NCI-H510A treated with DMSO at 0.1 percent for 48 hours (cell line): ENCODE data around the gene SH2B2.
A peak's percentile ranks its signal among the peaks of the same experiment; 100 is the strongest.

Experiments used
- DNase-seq: peaks from one replicate; lab custom pipeline; 2025; lab: John Stamatoyannopoulos, UW

SH2B2 gene

DNA sequence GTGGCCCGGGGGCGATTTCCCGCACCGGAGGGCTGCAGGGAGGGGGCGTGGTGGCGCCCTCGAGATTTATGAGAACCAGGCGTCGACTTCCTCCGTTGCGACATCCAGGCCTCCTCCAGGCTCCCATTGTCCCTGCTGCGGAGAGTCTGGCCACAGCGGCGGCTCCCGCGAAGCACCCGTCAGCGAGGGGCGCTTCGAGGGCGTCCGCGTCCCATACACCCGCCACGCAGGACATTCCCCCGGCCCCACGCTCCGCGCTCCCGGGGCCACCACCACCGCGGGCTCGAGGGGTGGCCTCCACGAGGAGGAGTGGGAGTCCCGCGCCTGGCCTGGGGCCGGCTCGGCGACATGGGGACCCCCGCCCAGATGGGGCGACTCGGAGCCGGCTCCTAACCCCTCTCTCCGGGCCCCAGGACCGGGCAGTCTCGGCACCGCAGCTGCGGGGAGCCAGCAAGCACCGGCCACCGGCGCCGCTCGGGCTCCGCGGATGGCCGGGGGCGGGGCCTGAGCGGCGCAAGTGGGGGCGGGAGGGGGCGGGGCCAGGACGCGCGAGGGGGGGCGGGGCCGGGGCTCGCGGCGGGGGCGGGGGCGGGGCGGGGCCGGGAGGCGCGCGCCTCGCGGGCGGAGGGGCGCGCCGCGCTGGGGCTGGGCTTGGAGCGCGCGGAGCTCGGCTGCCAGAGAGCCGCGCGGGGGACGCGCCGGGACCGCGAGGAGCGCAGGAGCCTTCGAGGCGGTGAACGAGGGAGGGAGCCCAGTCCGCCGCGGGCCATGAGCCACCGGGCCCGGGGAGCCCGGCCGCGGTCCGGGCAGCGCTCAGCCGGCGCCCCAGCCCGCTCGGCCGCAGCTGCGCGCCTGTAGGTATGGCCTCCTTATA lies at the start of gene SH2B2:
TSS of gene SH2B2 (plus strand) at position 632 of the 874 bp plus-strand sequence. CDS start 13,683 bp downstream, outside the sequence.
- DNase-seq = peak; percentile 24

DNA sequence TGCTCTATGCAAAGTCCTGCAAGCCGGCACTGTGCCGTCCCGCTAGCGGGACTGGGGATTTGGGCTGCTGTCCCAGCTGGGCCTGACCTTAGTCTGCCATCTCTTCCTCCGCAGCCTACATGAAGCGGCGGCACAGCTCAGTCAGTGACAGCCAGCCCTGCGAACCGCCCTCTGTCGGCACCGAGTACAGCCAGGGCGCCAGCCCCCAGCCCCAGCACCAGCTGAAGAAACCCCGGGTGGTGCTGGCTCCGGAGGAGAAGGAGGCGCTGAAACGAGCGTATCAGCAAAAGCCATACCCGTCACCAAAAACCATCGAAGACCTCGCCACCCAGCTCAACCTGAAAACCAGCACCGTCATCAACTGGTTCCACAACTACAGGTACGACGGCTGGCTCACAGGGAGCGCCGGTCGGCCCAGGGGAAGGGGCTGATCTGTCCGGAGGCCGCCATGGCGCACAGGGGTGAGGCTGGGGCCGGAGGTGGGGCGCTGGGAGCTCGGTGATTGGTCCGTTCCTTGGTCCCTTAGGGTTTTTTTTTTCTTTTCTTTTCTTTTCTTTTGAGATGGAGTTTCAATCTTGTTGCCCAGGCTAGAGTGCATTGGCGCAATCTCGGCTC lies 47.4 kb upstream of the SH2B2 start:
- DNase-seq = no peak

DNA sequence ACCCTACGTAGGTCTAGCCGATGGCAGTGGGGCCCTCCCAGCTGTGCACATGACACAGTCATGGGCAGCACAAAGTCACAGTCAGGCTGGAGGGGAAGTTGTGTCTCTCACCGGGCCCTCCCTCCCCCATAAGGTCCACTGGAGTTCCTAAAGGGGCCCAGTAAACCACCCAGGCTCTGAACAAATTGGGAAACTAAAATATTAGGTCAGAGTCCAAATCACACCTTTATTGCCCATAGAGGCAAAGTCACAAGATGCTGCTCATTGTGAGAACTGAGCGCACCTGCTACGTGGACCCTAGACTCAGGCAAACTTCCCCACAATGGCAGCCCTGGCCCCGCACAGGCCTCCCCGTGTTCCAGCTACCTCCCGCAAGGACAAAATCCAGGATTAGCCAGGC lies 45.2 kb upstream of the SH2B2 start:
- no peak for DNase-seq

DNA sequence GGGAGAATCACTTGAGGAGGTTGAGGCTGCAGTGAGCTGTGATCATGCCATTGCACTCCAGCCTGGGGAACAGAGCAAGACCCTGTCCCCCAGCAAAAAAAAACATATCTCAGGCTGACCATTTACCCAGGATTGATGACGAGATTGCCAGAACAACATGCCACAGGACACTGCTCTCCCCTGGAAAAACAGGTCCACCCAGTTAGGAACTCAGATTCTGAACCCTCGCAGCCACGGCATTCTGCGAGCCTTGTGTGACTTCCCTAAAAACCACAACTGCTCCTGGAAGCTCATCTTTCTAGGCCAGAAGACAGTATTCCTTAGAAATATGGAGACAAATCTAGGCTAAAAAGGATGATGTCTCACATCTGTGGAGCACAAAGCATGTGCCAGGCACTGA lies 42.1 kb upstream of the SH2B2 start:
- no peak for DNase-seq

DNA sequence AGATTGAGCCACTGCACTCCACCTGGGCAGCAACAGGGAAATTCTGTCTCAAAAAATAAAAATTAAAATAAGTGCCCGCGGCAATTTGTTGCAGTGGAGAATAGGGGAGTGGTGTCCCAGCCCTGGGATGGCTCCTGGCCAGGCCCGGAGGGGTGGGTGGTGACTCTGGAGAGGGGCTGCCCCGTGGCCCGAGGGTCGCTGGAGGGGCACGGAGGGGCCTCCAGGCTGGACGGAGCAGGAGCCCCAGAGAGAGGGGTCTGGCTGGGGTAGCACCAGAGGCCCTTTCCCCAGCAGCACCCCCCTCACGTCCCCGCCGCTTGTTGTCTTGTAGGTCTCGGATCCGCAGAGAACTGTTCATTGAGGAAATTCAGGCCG lies 38.6 kb upstream of the SH2B2 start:
- DNase-seq = no peak

DNA sequence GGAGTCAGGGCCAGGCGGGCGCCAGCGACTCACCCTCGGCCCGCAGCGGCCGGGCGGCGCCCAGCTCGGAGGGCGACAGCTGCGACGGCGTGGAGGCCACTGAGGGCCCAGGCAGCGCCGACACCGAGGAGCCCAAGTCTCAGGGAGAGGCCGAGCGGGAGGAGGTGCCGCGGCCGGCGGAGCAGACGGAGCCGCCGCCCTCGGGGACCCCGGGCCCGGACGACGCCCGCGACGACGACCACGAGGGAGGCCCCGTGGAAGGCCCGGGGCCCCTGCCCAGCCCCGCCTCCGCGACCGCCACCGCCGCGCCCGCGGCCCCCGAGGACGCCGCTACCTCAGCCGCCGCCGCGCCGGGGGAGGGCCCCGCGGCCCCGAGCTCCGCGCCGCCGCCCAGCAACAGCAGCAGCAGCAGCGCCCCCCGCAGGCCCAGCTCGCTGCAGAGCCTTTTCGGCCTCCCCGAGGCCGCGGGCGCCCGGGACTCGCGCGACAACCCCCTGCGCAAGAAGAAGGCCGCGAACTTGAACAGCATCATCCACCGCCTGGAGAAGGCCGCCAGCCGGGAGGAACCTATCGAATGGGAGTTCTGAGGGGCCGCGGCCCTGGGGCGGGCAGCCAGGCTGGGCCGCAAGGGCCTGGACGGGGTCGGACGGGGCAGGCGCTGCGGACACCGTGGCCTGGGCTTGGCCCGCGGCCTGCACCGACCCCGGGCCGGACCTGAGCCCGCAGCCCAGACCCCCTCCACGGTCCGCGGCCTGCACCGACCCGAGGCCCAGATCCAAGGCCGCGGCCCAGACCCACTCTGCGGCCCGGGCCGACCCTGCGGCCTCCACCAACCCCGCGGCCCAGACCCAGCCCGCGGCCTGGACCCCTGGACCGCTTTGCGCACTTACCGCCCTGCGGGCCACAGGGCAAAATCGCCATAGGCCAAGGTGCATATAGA lies 37.9 kb upstream of the SH2B2 start:
- DNase-seq = no peak

DNA sequence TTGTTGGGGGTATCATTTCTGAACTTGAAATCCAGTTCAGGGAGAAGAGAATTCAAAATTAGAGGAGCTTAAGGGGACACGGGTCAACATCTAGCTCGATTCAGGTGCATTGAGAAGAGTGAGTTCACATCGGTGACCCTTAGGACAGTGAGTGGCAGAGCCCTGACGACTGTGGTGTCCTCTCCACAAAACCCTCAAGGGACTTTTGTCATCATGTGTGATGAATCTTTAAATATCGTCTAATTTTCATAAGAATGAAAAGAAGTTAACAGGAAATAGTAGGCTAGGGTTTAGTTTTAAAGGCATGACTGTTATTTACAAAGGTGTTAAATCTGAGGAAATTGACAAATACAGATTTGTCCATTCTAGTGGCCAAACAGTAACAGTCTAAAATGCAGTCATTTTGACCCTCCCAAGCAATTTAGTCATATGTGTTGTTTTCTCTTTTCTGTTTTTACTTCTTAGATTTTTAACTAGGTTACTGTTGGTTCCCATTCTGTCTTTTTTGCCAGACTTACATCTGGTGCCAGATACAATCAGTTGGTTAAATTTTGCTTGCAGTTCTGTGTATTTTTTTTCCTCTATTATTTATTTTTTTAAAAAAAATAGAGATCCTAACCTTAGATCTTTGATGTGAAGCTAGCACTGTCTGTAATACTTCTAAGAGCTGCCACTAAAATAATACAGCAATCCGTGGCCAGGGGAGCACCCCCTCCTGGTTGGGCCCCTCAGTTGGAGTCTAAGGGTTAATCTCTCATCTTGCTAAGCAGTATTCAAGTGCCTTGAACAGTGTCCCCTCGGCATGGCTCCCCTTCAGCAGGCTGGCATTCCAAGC lies 34.9 kb upstream of the SH2B2 start:
- DNase-seq = no peak

DNA sequence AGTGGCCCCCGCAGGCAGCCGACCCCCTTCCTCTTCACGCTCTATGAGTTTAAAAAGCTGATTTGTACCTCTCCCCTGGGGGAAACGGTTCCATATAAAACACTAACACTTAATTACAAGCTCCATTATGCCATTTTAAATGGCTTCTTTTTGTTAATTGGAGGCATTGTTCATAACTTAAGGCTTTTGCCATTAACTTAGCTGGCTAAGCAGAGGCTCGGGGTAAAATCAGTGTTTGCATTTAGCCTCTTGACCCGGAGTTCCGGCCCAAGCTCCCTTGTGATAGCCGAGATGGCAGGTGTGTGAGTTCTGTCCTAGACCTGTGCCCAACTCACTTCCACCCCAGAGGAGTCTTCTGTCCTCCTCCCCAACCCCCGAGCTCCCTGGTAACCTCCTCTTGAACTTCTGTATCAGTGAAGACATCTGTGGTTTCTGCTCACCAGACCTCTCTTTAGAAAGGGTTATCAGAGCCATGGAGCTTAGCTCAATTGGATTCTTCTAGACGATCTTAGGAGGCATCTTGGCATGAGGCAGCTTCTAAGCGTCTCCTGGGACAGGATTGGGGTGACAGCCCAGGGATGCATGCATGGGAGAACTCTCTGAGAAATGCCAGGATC lies 34.2 kb upstream of the SH2B2 start:
- no peak for DNase-seq

DNA sequence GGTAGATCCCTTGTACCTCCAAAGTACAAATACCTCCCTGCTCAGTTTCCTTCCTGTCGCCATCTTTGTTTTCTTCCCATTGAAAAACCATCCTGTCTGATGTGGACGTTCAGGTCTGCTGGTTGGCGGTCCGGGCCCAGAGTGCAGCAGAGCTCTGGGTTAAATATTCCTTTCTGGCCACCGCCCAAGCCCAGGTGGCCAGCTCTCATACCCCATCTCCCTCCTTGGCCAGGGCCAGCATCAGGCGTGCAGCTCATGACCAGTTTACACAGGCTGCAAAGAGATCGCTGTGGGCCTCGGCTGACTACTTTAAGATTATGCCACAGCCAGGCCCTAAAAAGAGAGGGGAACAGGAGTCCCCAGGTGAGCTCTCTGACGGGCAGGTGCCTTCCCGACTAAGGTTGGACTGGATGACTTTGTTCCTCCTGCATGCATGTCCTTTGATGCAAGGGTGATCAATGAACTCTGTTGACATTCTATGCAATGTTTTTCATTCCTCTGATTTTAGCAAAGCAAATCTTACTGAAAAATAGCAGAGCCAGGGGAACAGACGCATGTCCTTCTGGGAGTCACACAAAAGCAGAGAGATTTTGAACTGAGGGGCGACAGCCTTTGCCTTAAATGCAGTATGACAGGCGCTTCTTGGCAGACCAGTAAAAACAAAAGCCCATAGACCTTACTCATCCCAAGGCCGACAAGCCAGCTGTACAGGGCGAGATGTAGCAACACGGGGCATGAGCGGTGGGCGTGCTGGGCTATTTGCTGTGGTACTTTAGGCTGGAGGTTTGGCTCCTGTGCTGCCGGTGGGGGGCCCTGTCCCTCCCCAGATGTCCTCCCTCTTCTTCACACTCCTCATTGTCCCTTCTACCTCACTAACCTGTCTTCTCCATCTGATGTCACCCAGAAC lies 33.3 kb upstream of the SH2B2 start:
- no peak for DNase-seq

DNA sequence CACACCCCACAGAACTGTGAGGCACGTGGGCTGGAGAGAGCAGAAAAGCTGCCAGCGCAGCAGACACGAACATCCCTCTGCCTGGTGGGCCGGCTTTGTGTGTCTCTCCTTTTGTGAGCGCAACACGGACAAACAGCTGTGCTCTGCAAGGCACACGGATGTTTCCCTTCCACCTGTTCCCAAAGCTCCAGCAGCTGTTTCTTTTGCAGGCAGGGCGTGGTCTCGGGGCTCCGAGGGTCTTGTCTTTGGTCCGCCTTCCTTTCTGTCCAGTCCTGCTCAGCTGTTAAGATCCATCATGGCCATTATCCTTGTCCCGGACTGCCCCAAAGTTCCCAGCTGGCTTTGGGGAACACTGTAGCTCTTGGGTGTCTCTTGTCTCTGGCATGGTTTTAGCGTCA lies 32.7 kb upstream of the SH2B2 start:
- DNase-seq = no peak

DNA sequence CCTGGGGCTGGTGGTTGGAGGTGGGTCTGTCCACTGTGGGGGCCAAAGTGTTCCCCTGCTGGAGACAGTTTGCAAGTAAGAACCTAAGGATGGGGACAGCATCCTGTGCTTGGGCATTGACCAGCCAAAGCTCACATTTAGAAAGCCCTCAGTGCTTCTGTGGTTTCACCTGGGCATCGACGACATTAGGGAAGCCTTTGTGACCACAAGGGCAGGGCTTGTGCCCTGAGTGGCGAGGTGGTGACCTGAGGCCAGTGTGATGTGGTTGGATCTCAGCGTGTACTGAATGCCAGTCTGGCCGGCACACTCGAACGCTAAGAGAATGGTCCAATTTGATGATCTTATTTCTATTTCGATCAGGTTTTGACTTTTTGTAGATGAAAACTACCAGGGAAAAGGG lies 32.1 kb upstream of the SH2B2 start:
- no peak for DNase-seq

DNA sequence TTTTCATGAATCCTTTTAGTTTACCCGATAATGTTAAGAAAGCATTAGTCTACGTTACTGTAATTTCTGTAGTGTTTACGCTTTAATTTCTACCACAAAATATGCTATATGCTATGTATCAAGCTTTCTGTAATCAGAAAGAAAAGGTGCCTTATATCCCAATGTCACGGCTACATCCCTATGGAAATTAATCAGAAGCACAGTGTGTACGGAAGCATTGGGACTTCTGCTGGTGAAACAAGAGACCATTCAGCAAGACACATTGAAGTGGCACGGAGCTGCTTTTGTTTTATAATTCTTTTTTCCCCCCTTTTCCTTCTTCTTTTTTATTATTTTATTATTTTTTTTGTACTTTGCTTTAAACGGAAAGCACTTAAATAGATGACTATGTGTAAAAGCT lies 31.2 kb upstream of the SH2B2 start:
- no peak for DNase-seq

DNA sequence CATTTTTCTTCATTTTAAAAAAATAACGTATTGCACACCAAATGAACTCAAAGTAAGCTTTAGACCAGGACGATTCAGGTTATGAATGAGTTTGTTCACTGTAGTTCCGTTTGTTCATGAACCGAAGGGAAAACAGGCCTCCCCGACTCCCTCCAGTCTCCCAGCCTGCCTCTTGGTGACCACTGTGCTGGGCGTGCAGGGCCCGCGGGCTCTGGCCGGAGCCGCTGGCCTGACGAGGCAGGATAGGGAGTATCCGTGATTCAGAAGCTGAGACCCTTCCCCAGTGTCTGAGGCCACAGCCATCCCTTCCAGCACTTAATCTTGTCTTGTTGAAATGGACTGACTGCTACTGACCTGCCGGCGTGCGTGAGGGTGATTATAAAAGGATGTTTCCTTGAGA lies 30.8 kb upstream of the SH2B2 start:
- DNase-seq = no peak

DNA sequence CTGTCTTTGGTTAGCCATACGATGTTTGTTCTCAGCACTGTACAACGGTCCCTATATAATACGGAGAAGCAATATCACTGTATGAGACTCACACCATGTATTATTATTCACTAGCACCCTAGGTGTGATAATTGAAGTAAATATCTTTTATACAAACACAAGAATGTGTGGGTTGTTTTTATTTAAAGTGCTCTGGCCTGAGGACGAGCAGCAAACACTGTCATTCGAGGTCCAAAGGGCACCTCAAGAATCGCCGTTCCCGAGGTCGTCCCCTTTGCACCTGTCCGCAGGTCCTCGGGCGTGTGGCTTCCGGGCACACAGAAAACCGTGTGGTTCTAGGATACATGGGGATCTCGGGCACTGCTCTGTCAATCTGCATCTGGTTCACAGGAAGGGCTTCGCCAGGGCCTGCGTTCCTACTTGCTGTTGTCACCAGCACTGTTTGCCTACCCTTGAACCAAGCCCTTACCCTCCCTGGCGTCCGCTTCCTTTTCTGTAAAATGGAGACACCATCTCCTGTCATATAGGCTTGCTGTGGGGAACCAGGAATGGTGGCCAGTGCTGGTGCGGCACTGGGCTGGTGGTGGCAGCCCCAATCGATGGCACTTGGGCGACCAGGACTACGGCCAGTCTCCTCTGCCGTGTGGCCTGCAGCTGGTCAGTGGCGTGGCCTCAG lies 28.5 kb upstream of the SH2B2 start:
- no peak for DNase-seq

DNA sequence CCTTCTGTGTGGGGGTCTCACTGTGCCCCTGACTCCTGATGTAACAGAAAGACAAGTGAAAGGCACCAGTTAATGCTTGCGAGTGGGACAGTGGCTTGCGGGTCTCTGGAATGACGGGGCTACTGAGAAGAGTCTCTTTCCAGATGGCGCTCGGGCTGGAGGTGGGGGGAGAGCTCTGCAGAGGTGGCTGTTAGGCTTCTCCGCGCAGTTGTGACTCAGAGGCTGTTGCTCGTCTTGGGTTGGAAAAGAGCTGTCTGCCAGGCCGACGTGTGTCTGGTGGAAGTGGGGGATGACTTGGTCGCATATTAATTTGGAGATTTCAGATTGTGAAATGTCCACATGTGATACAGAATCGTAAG lies 27.9 kb upstream of the SH2B2 start:
- DNase-seq = no peak

DNA sequence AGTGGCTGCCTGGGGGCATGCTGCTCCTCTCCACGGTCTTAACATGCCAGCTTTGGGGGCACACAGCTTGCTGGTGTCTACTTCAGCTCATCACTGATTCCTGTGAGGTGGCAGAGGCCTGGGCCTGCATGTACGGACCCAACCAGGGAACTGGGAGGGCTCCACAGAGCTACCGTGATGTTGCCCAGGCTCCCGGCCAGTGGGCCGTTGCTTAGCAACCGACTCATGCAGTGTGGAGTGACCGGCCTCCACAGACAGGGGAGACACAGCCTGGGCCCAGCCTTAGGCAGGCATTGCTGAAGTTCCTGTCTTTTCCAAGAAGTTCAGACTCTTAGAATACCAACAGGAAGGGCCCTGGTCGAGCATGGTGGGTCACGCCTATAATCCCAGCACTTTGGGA lies 25.8 kb upstream of the SH2B2 start:
- DNase-seq = no peak

DNA sequence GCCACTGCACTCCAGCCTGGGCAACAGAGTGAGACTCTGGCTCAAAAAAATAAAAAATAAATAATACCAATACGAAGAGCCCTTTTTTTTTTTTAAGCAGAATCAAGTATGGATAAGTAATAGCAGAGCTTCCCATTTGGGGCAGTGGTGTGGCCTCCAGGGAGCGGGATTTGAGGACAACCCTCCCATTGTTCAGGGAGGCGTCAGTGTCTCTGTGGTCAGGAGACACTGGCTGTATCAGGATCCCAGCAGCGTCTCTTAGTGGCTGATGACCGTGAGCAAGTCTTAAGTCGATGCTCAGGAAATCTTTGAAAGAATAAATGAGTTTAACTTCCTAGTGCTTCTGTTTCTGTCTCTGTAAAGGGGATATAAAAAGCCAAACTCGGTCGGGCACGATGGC lies 25.2 kb upstream of the SH2B2 start:
- no peak for DNase-seq

DNA sequence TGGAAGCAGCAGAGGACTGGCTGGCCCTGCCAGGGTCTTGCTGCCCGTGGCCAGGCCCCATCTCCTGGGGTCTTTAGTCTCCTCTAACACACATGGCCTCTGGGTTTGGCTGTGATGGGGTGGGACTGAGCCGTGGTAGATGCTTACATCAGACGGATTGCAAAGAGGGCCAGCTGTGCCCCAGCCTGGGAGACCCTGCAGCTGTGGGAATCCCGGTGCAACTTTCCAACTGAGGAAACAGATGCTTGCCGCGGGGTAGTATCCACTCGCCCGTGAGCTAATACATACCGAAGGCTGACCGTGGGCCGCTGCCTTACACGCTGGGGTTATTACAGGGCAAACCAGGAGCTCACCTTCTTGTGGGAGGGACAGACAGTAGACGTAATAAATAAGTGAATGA lies 24.1 kb upstream of the SH2B2 start:
- DNase-seq = no peak

DNA sequence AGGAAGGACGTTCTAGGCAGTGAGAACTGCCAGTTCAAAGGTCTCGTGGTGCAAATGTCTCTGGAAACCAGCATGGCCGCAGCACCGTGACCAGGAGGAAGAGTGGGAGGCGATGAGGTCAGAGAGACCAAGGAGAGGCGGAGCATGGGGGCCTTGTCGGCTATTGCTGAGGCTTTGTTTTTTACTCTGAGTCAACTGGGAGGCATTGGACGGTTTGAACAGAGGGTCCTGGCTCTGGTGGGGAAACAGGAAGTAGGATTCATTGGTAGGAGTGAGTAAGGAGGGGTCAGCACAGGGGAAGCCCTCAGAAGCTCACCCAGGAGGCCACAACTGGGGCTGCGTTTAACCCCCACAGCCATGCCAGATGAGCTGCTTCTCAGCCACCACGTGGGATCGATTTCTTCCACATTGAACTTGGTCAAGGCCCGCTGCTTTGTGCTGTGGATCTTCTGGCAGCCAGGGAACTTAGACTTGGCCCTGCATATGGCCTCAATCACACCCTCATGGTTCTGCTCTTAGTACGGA lies 22.2 kb upstream of the SH2B2 start:
- no peak for DNase-seq

DNA sequence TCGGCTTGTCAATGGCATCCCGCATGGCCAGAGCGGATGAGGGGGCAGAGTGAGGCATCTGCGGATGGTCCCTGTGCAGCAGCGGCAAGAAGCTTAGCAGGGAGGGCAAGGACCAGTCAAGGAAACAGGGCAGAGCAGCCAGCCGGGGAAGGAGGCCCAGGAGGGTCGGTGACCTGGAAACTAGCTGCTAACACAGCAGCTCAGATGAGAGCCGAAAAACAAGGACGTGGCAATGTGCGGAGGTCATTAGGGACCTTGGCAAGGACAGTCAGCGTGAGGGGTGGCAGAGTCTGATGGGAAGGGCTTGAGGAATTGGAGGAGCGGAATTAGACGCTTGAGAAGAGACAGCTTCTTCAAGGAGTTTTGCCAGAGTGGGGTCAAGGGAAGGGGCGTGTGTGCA lies 20.1 kb upstream of the SH2B2 start:
- DNase-seq = no peak
